Nephron progenitor cell (in vitro differentiated cells): ENCODE results near the gene PTPN18.

Experiments
- DNase-seq: peaks from one replicate; pipeline ENCODE4 v3.0.0; 2021
- H3K27ac Mint-ChIP-seq: 2 replicates; pipeline ENCODE4 v1.8.0; 2021; ENCODE audit warnings: mild to moderate bottlenecking, moderate library complexity, mixed read lengths
- H3K27me3 Mint-ChIP-seq: 2 replicates; pipeline ENCODE4 v1.8.0; 2021; ENCODE audit warnings: mild to moderate bottlenecking, low read depth, mixed read lengths; ENCODE audit not compliant: poor library complexity
- H3K36me3 Mint-ChIP-seq: 2 replicates; pipeline ENCODE4 v1.8.0; 2021; ENCODE audit warnings: low read depth, mixed read lengths
- H3K4me1 Mint-ChIP-seq: 2 replicates; pipeline ENCODE4 v1.8.0; 2021; ENCODE audit warnings: mixed read lengths
- H3K4me3 Mint-ChIP-seq: 2 replicates; pipeline ENCODE4 v1.8.0; 2021; ENCODE audit warnings: mild to moderate bottlenecking, moderate library complexity, mixed read lengths
- H3K9me3 Mint-ChIP-seq: 2 replicates; pipeline ENCODE4 v1.8.0; 2021; ENCODE audit warnings: mild to moderate bottlenecking, moderate library complexity, mixed read lengths
- CTCF ChIP-seq: fragments of 200-600 bp; sonication (generic); IDR thresholded peaks from 2 replicates; pipeline ENCODE4 v1.5.0; 2021; ENCODE audit warnings: antibody characterized with exemption

The PTPN18 gene

GRCh38 chr2:130344578-130344977 lies 11.3 kb upstream of the PTPN18 start:
- no peaks in the 10 kb centered on the region for H3K27me3 Mint-ChIP-seq
- DNase-seq, result no peak
- TF ChIP-seq CTCF, result no peak
- H3K4me1 Mint-ChIP-seq, result peaks cover 23% of the 10 kb centered on the region
- no peak overlapping the region for H3K27ac Mint-ChIP-seq
- no peaks in the 10 kb centered on the region for H3K9me3 Mint-ChIP-seq
- peaks cover 51% of the 10 kb centered on the region for H3K36me3 Mint-ChIP-seq
- peak overlapping the region; percentile 100 for H3K4me3 Mint-ChIP-seq

GRCh38 chr2:130345091-130345490 lies 10.8 kb upstream of the PTPN18 start:
- Mint-ChIP-seq H3K4me1 (peaks cover 23% of the 10 kb centered on the region), H3K27ac (no peak overlapping the region), H3K27me3 (no peaks in the 10 kb centered on the region), H3K36me3 (peaks cover 48% of the 10 kb centered on the region), H3K9me3 (no peaks in the 10 kb centered on the region), H3K4me3 (peak overlapping the region; percentile 100)
- TF ChIP-seq CTCF, result no peak
- no peak for DNase-seq

- TF ChIP-seq CTCF, result no peak
- no peak overlapping the region for H3K27ac Mint-ChIP-seq
- peaks cover 23% of the 10 kb centered on the region for H3K4me1 Mint-ChIP-seq
- H3K27me3 Mint-ChIP-seq, result no peaks in the 10 kb centered on the region
- DNase-seq, result no peak
- H3K4me3 Mint-ChIP-seq, result no peak overlapping the region
- no peaks in the 10 kb centered on the region for H3K9me3 Mint-ChIP-seq
- peaks cover 49% of the 10 kb centered on the region for H3K36me3 Mint-ChIP-seq
These were observed 10.2 kb upstream of the PTPN18 start for GRCh38 chr2:130345611-130346010.

- Mint-ChIP-seq H3K9me3 (no peaks in the 10 kb centered on the region), H3K27me3 (no peaks in the 10 kb centered on the region), H3K27ac (no peak overlapping the region), H3K4me3 (no peak overlapping the region), H3K4me1 (peaks cover 20% of the 10 kb centered on the region), H3K36me3 (peaks cover 51% of the 10 kb centered on the region)
- no peak for TF ChIP-seq CTCF
- no peak for DNase-seq
These were observed 9.7 kb upstream of the PTPN18 start for GRCh38 chr2:130346041-130346740.

GRCh38 chr2:130346741-130347066 lies 9.2 kb upstream of the PTPN18 start:
- Mint-ChIP-seq H3K9me3 (no peaks in the 10 kb centered on the region), H3K36me3 (peaks cover 51% of the 10 kb centered on the region), H3K4me1 (peaks cover 20% of the 10 kb centered on the region), H3K27me3 (no peaks in the 10 kb centered on the region), H3K27ac (no peak overlapping the region), H3K4me3 (no peak overlapping the region)
- no peak for TF ChIP-seq CTCF
- DNase-seq, result no peak

- Mint-ChIP-seq H3K27ac (no peak overlapping the region), H3K4me3 (no peak overlapping the region)
These were observed 8.5 kb upstream of the PTPN18 start for GRCh38 chr2:130347220-130347925.

More at GRCh38 chr2:130347220-130347925, 8.5 kb upstream of the PTPN18 start:
- Mint-ChIP-seq H3K36me3 (peaks cover 51% of the 10 kb centered on the region), H3K4me1 (peaks cover 23% of the 10 kb centered on the region), H3K9me3 (no peaks in the 10 kb centered on the region), H3K27me3 (peaks cover 3% of the 10 kb centered on the region)
- DNase-seq, result no peak
- no peak for TF ChIP-seq CTCF
